ENCODE measurements around the gene COL5A1.
A peak's percentile ranks its signal among the peaks of the same experiment; 100 is the strongest.

The COL5A1 gene

GRCh38 chr9:134657666-134658377 is 16.2 kb downstream of the COL5A1 start:
- Histone ChIP-seq H3K9ac (ENCODE audit: low read depth in 1 of 2, low read length in 2 of 2) (no peak overlapping the region), H3K4me3 (ENCODE audit: low read length in 2 of 2) (no peak overlapping the region), H3K4me1 (ENCODE audit: control insufficient read depth in 2 of 2, insufficient read depth in 2 of 2, low read length in 2 of 2) (peaks cover 7 to 8% of the 10 kb centered on the region in 2 donors), H3K27ac (ENCODE audit: low read depth in 2 of 2, low read length in 2 of 2) (no peak overlapping the region), H3K9me3 (ENCODE audit: control insufficient read depth in 2 of 2, low read length in 2 of 2) (no peaks in the 10 kb centered on the region), H3K36me3 (ENCODE audit: control insufficient read depth in 2 of 2, insufficient read depth in 2 of 2, low read length in 2 of 2) (no peaks in the 10 kb centered on the region), H3K27me3 (ENCODE audit: control insufficient read depth in 2 of 2, insufficient read depth in 2 of 2, low read length in 2 of 2) (no peaks in the 10 kb centered on the region)

DNA sequence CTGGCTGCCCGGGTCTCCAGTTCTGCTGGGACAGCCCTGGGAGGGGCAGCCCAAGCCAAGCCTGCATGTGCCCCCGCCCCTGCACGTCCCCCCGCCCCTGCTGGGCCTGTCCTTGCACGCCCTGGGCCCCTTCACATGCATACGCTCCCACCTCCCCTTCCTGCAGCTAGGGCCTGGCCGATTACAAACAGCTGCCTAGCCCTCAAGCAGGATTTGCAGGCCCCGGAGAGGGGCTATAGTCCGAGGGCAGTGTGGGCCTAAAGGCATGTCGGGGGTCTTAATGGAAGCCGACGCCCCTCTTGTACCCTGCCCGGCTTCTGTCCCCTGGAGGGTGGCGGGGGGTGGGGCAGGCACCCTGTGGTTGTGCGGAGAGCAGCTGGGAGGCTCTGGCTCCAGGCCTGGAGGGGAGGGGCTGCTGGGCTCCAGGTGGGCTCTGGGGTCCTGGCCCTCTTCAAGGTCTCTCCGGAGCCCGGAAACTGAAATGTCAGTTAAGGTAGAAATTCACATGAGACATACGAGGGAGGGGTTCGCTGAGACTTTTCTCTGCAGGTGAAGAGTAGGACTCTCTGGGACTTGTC is 16.9 kb downstream of the COL5A1 start:
- H3K4me1 ChIP-seq (ENCODE audit: control insufficient read depth in 2 of 2, insufficient read depth in 2 of 2, low read length in 2 of 2), result peaks cover 7 to 8% of the 10 kb centered on the region in 2 donors
- no peaks in the 10 kb centered on the region for H3K27me3 ChIP-seq (ENCODE audit: control insufficient read depth in 2 of 2, insufficient read depth in 2 of 2, low read length in 2 of 2)
- no peaks in the 10 kb centered on the region for H3K36me3 ChIP-seq (ENCODE audit: control insufficient read depth in 2 of 2, insufficient read depth in 2 of 2, low read length in 2 of 2)
- no peak overlapping the region for H3K9ac ChIP-seq (ENCODE audit: low read depth in 1 of 2, low read length in 2 of 2)
- no peak overlapping the region for H3K27ac ChIP-seq (ENCODE audit: low read depth in 2 of 2, low read length in 2 of 2)
- H3K4me3 ChIP-seq (ENCODE audit: low read length in 2 of 2), result no peak overlapping the region
- H3K9me3 ChIP-seq (ENCODE audit: control insufficient read depth in 2 of 2, low read length in 2 of 2), result no peaks in the 10 kb centered on the region

GRCh38 chr9:134659688-134660131 is 18.1 kb downstream of the COL5A1 start:
- H3K36me3 ChIP-seq (ENCODE audit: control insufficient read depth in 2 of 2, insufficient read depth in 2 of 2, low read length in 2 of 2), result no peaks in the 10 kb centered on the region
- no peak overlapping the region for H3K4me3 ChIP-seq (ENCODE audit: low read length in 2 of 2)
- H3K4me1 ChIP-seq (ENCODE audit: control insufficient read depth in 2 of 2, insufficient read depth in 2 of 2, low read length in 2 of 2), result peaks cover 7 to 8% of the 10 kb centered on the region in 2 donors
- no peaks in the 10 kb centered on the region for H3K27me3 ChIP-seq (ENCODE audit: control insufficient read depth in 2 of 2, insufficient read depth in 2 of 2, low read length in 2 of 2)
- no peak overlapping the region for H3K9ac ChIP-seq (ENCODE audit: low read depth in 1 of 2, low read length in 2 of 2)
- H3K27ac ChIP-seq (ENCODE audit: low read depth in 2 of 2, low read length in 2 of 2), result no peak overlapping the region
- no peaks in the 10 kb centered on the region for H3K9me3 ChIP-seq (ENCODE audit: control insufficient read depth in 2 of 2, low read length in 2 of 2)

DNA sequence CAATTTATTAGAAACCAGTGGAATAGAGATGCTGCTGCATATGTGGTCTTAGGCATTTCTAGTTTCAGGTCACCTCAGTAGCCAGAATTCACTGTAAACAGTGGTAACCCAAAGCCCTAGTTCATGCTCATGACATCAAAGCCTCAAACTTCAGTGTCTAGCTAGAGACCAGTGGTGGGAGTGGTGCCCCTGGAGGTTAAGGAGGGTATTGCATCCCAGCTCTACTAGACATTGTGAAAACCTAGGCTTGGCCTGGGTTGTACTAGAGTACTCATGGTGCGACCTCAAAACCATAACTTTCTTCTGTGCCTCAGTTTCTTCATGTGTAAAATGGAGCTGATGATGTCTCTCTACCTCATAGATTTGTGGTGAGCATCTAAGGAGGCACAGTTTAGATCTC is 18.8 kb downstream of the COL5A1 start:
- H3K9ac ChIP-seq (ENCODE audit: low read depth in 1 of 2, low read length in 2 of 2), result no peak overlapping the region
- peaks cover 7 to 8% of the 10 kb centered on the region in 2 donors for H3K4me1 ChIP-seq (ENCODE audit: control insufficient read depth in 2 of 2, insufficient read depth in 2 of 2, low read length in 2 of 2)
- H3K9me3 ChIP-seq (ENCODE audit: control insufficient read depth in 2 of 2, low read length in 2 of 2), result no peaks in the 10 kb centered on the region
- no peaks in the 10 kb centered on the region for H3K27me3 ChIP-seq (ENCODE audit: control insufficient read depth in 2 of 2, insufficient read depth in 2 of 2, low read length in 2 of 2)
- no peaks in the 10 kb centered on the region for H3K36me3 ChIP-seq (ENCODE audit: control insufficient read depth in 2 of 2, insufficient read depth in 2 of 2, low read length in 2 of 2)
- H3K27ac ChIP-seq (ENCODE audit: low read depth in 2 of 2, low read length in 2 of 2), result no peak overlapping the region
- H3K4me3 ChIP-seq (ENCODE audit: low read length in 2 of 2), result no peak overlapping the region

DNA sequence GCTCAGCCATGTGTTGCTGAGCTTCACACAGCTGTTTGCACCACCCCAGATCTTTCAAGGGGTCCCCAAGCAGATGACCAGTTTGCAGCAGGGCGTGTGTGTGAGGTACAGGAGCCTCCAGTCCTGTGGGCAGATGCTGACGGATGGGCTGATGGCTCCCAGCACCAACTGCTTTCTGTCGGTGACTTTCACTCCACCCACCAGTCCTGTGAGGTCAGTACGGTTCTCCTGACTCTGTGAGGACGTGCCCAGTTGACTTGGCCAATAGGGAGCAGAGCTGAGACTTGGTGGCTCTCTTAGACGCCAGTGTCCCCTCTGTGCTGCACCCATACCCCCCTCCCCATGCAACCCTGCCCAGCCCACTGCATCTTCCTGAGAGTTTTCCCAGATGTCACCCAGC is 19.7 kb downstream of the COL5A1 start:
- Histone ChIP-seq H3K36me3 (ENCODE audit: control insufficient read depth in 2 of 2, insufficient read depth in 2 of 2, low read length in 2 of 2) (no peaks in the 10 kb centered on the region), H3K27ac (ENCODE audit: low read depth in 2 of 2, low read length in 2 of 2) (peak overlapping the region; percentile 6 to 33), H3K4me3 (ENCODE audit: low read length in 2 of 2) (no peak overlapping the region), H3K9ac (ENCODE audit: low read depth in 1 of 2, low read length in 2 of 2) (no peak overlapping the region), H3K27me3 (ENCODE audit: control insufficient read depth in 2 of 2, insufficient read depth in 2 of 2, low read length in 2 of 2) (no peaks in the 10 kb centered on the region), H3K9me3 (ENCODE audit: control insufficient read depth in 2 of 2, low read length in 2 of 2) (no peaks in the 10 kb centered on the region), H3K4me1 (ENCODE audit: control insufficient read depth in 2 of 2, insufficient read depth in 2 of 2, low read length in 2 of 2) (peaks cover 7 to 8% of the 10 kb centered on the region in 2 donors)

GRCh38 chr9:134661791-134662142 is 20.2 kb downstream of the COL5A1 start:
- Histone ChIP-seq H3K36me3 (ENCODE audit: control insufficient read depth in 2 of 2, insufficient read depth in 2 of 2, low read length in 2 of 2) (no peaks in the 10 kb centered on the region), H3K9ac (ENCODE audit: low read depth in 1 of 2, low read length in 2 of 2) (no peak overlapping the region), H3K4me1 (ENCODE audit: control insufficient read depth in 2 of 2, insufficient read depth in 2 of 2, low read length in 2 of 2) (peaks cover 7 to 8% of the 10 kb centered on the region in 2 donors), H3K27ac (ENCODE audit: low read depth in 2 of 2, low read length in 2 of 2) (peak overlapping the region in 1 of 2 donors; percentile 33), H3K4me3 (ENCODE audit: low read length in 2 of 2) (no peak overlapping the region), H3K9me3 (ENCODE audit: control insufficient read depth in 2 of 2, low read length in 2 of 2) (no peaks in the 10 kb centered on the region), H3K27me3 (ENCODE audit: control insufficient read depth in 2 of 2, insufficient read depth in 2 of 2, low read length in 2 of 2) (no peaks in the 10 kb centered on the region)

GRCh38 chr9:134662143-134662876 is 20.7 kb downstream of the COL5A1 start:
- H3K27me3 ChIP-seq (ENCODE audit: control insufficient read depth in 2 of 2, insufficient read depth in 2 of 2, low read length in 2 of 2), result no peaks in the 10 kb centered on the region
- peak overlapping the region; percentile 34 to 50 for H3K27ac ChIP-seq (ENCODE audit: low read depth in 2 of 2, low read length in 2 of 2)
- no peaks in the 10 kb centered on the region for H3K9me3 ChIP-seq (ENCODE audit: control insufficient read depth in 2 of 2, low read length in 2 of 2)
- no peak overlapping the region for H3K9ac ChIP-seq (ENCODE audit: low read depth in 1 of 2, low read length in 2 of 2)
- no peaks in the 10 kb centered on the region for H3K36me3 ChIP-seq (ENCODE audit: control insufficient read depth in 2 of 2, insufficient read depth in 2 of 2, low read length in 2 of 2)
- H3K4me3 ChIP-seq (ENCODE audit: low read length in 2 of 2), result no peak overlapping the region
- H3K4me1 ChIP-seq (ENCODE audit: control insufficient read depth in 2 of 2, insufficient read depth in 2 of 2, low read length in 2 of 2), result peaks cover 7 to 8% of the 10 kb centered on the region in 2 donors

- Histone ChIP-seq H3K36me3 (ENCODE audit: control insufficient read depth in 2 of 2, insufficient read depth in 2 of 2, low read length in 2 of 2) (no peaks in the 10 kb centered on the region), H3K9ac (ENCODE audit: low read depth in 1 of 2, low read length in 2 of 2) (no peak overlapping the region), H3K4me3 (ENCODE audit: low read length in 2 of 2) (no peak overlapping the region), H3K9me3 (ENCODE audit: control insufficient read depth in 2 of 2, low read length in 2 of 2) (no peaks in the 10 kb centered on the region), H3K27me3 (ENCODE audit: control insufficient read depth in 2 of 2, insufficient read depth in 2 of 2, low read length in 2 of 2) (no peaks in the 10 kb centered on the region), H3K4me1 (ENCODE audit: control insufficient read depth in 2 of 2, insufficient read depth in 2 of 2, low read length in 2 of 2) (peaks cover 5 to 7% of the 10 kb centered on the region in 2 donors), H3K27ac (ENCODE audit: low read depth in 2 of 2, low read length in 2 of 2) (peak overlapping the region in 1 of 2 donors; percentile 50)
Observed at GRCh38 chr9:134663084-134663483, 21.5 kb downstream of the COL5A1 start.

DNA sequence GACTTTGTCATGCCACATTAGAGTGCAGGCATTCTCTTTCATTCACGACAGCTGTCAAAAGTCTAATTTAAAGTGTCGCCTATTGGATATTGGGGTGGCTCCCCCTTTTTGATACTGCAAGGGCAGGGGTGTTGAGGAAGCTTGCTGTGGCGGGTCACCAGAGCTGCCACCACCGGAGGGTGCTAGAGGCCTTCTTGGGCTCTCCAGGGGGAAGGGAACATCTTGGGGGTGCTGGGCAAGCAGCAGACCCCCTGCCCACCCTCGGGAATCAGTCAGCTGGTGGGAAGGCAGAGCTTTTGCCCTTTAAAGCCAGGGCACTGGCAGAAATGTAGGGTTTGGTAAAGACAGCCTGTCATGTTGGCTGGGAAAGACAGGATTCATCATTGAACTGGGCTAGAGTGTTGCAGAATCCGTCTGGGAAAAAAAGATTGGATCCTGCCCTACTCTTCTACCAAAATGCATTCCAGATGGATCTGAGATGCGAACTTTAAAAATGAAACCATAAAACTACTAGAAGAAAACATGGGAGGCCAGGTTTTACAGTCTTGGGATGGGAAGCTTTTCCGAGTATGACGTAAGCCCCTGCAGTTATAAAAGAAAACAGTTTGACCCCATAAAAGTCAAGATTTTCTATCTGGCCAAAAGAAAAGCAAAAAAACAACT is 22.3 kb downstream of the COL5A1 start:
- no peaks in the 10 kb centered on the region for H3K27me3 ChIP-seq (ENCODE audit: control insufficient read depth in 2 of 2, insufficient read depth in 2 of 2, low read length in 2 of 2)
- H3K9ac ChIP-seq (ENCODE audit: low read depth in 1 of 2, low read length in 2 of 2), result no peak overlapping the region
- H3K36me3 ChIP-seq (ENCODE audit: control insufficient read depth in 2 of 2, insufficient read depth in 2 of 2, low read length in 2 of 2), result no peaks in the 10 kb centered on the region
- H3K4me1 ChIP-seq (ENCODE audit: control insufficient read depth in 2 of 2, insufficient read depth in 2 of 2, low read length in 2 of 2), result peaks cover 5 to 7% of the 10 kb centered on the region in 2 donors
- H3K4me3 ChIP-seq (ENCODE audit: low read length in 2 of 2), result no peak overlapping the region
- H3K27ac ChIP-seq (ENCODE audit: low read depth in 2 of 2, low read length in 2 of 2), result no peak overlapping the region
- no peaks in the 10 kb centered on the region for H3K9me3 ChIP-seq (ENCODE audit: control insufficient read depth in 2 of 2, low read length in 2 of 2)

DNA sequence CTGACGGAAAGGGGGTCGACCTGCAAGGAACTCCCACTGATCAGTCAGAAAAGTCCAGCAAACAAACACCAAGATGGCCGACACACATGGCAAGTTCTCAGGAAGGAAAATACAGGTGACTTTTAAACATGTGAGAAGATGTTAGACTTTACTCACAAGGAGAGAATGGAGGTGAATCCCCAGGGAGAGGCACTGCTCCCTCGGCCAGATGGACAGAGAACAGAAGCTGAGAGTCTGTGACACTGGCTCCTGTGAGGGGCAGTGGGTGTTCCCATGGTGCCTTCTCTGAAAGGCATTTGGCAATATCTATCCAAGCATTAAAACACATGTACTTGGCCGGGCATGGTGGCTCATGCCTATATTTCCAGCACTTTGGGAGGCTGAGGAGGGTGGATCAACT is 22.8 kb downstream of the COL5A1 start:
- Histone ChIP-seq H3K36me3 (ENCODE audit: control insufficient read depth in 2 of 2, insufficient read depth in 2 of 2, low read length in 2 of 2) (no peaks in the 10 kb centered on the region), H3K4me1 (ENCODE audit: control insufficient read depth in 2 of 2, insufficient read depth in 2 of 2, low read length in 2 of 2) (peaks cover 5 to 7% of the 10 kb centered on the region in 2 donors), H3K27me3 (ENCODE audit: control insufficient read depth in 2 of 2, insufficient read depth in 2 of 2, low read length in 2 of 2) (peaks cover 0 to 2% of the 10 kb centered on the region in 2 donors), H3K4me3 (ENCODE audit: low read length in 2 of 2) (no peak overlapping the region), H3K27ac (ENCODE audit: low read depth in 2 of 2, low read length in 2 of 2) (no peak overlapping the region), H3K9me3 (ENCODE audit: control insufficient read depth in 2 of 2, low read length in 2 of 2) (no peaks in the 10 kb centered on the region), H3K9ac (ENCODE audit: low read depth in 1 of 2, low read length in 2 of 2) (no peak overlapping the region)

All from mucosa of rectum (tissue), 2 donors.